Esophagus squamous epithelium (tissue), 5 donors: ENCODE results near the gene HOXC9. TPM values are rescaled to one million over a fixed set of nuclear protein-coding genes. Genes with fewer than 3 reads are reported as not detected.

Experiments
- DNase-seq: peaks from one replicate; lab custom pipeline; 2025; lab: John Stamatoyannopoulos, UW
- H3K27ac ChIP-seq, 4 donors: fragments of 200-600 bp; sonication (generic); one replicate each; pipeline ENCODE4 v1.5.1; 2016 to 2019; ENCODE audit warnings: mild to moderate bottlenecking in 1 of 4
- H3K27me3 ChIP-seq, 4 donors: fragments of 200-600 bp; sonication (generic); 1 replicate in 3 of 4; 2 replicates in 1 of 4; pipeline versions ENCODE4 v1.5.1 to v1.6.0; 2017 to 2021; ENCODE audit warnings: antibody characterized with exemption in 1 of 4
- H3K36me3 ChIP-seq, 3 donors: fragments of 200-600 bp; sonication (generic); one replicate each; pipeline ENCODE4 v1.5.1; 2016 to 2019
- H3K4me1 ChIP-seq, 3 donors: fragments of 200-600 bp; sonication (generic); one replicate each; pipeline ENCODE4 v1.5.1; 2017 to 2019
- H3K4me3 ChIP-seq, 4 donors: fragments of 200-600 bp; sonication (generic); 1 replicate in 3 of 4; 2 replicates in 1 of 4; pipeline ENCODE4 v1.5.1; 2016 to 2019; ENCODE audit warnings: mild to moderate bottlenecking in 2 of 4, moderate library complexity in 1 of 4
- H3K9me3 ChIP-seq, 3 donors: fragments of 200-600 bp; sonication (generic); one replicate each; pipeline ENCODE4 v1.5.1; 2016 to 2019
- POLR2A ChIP-seq, 4 donors: fragments of 450-650 bp; IDR thresholded peaks; one replicate each; pipeline ENCODE4 v1.6.1; 2017; ENCODE audit warnings: antibody characterized with exemption in 4 of 4, mild to moderate bottlenecking in 4 of 4, moderate library complexity in 3 of 4
- WGBS, 2 donors: methylation state at CpG; one replicate each; pipeline ENCODE4 v1.1.5; 2018; 5-methylcytosine and 5-hydroxymethylcytosine counted together
- intact Hi-C: fragments of 100-400 bp; cut with DNase I; formaldehyde crosslinking; loops from one replicate; pipeline ENCODE4 v1.15.0; 2022
- total RNA-seq, 4 donors: library from RNA; depleted of rRNA; stranded (reverse); fragments of >200 nt; gene quantifications; one replicate each; pipeline ENCODE4 v1.1.0, GENCODE V29; 2016
- TF ChIP-seq, protein P1 (sequence below), 6 experiments: fragments of 450-650 bp in 4 of 6; fragments of 200-600 bp in 2 of 6; sonication (generic) in 2 of 6; IDR thresholded peaks; one replicate each; pipeline ENCODE4 v1.5.1; 2016 to 2019; ENCODE audit warnings: antibody characterized with exemption in 6 of 6, mild to moderate bottlenecking in 4 of 6, moderate library complexity in 4 of 6
- donor health status: DM: yes; HTN: yes; CAD: no.

HOXC9 gene
- total RNA-seq, 4 donors from 2014 or later, result 1.5 TPM; not detected in 3

DNA sequence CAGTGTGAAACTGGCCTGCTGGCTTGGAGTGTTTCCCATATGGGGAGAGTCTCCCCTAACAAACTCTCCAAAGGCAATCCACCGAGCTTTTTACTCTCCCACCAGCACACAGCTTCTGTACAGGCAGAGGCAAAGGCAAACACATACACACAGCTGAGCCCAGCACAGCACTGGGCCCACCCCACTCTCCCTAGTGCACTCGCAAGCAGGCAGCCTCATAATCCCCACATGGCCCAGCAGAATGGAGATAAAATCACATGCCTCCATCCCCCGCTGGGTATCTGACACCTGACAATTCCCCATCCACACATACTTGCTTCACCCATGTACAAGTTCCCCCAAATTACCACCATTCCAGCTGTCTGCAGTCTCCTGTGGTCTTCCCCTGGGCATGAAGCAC is 41.8 kb upstream of the HOXC9 start:
- no peaks in the 10 kb centered on the region for H3K9me3 ChIP-seq
- H3K27ac ChIP-seq, result no peak overlapping the region
- H3K4me1 ChIP-seq, result peaks cover 5 to 43% (median 8%) of the 10 kb centered on the region in 3 donors
- peaks cover 35 to 100% (median 76%) of the 10 kb centered on the region in 4 donors for H3K27me3 ChIP-seq
- 26 to 28% methylated on average over 2 to 3 of the region's 3 CpGs for WGBS, 2 donors
- TF ChIP-seq, protein P1, sequence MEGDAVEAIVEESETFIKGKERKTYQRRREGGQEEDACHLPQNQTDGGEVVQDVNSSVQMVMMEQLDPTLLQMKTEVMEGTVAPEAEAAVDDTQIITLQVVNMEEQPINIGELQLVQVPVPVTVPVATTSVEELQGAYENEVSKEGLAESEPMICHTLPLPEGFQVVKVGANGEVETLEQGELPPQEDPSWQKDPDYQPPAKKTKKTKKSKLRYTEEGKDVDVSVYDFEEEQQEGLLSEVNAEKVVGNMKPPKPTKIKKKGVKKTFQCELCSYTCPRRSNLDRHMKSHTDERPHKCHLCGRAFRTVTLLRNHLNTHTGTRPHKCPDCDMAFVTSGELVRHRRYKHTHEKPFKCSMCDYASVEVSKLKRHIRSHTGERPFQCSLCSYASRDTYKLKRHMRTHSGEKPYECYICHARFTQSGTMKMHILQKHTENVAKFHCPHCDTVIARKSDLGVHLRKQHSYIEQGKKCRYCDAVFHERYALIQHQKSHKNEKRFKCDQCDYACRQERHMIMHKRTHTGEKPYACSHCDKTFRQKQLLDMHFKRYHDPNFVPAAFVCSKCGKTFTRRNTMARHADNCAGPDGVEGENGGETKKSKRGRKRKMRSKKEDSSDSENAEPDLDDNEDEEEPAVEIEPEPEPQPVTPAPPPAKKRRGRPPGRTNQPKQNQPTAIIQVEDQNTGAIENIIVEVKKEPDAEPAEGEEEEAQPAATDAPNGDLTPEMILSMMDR (IDR thresholded peaks at IDR 0.05), result no peak
- no peak overlapping the region for H3K4me3 ChIP-seq
- DNase-seq, result no peak
- intact Hi-C loops, result no loop called here
- no peaks in the 10 kb centered on the region for H3K36me3 ChIP-seq

DNA sequence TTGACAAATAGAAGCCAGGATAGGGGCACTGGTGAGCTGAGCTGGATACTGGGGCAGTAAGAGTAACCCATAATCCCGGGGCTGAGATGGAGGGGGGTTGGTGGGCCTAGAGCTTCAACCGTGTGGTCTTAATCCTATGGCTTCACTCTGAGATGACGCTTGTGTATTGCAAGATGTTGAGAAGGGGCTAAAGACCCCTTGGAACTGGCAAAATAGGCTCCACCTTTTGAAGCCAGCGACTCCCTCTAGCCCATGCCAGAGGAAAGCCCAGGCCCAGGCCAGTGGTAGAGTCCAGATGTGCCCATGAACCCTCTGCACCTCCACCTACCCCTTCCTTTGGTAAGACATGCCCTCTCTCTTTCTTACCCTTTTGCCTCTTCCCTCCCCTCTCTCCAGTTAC is 40.6 kb upstream of the HOXC9 start:
- H3K9me3 ChIP-seq, result no peaks in the 10 kb centered on the region
- no peak overlapping the region for H3K27ac ChIP-seq
- TF ChIP-seq, protein P1 (IDR thresholded peaks at IDR 0.05), result no peak
- TF ChIP-seq POLR2A (IDR thresholded peaks at IDR 0.05), result no peak
- H3K4me3 ChIP-seq, result no peak overlapping the region
- DNase-seq, result no peak
- no peaks in the 10 kb centered on the region for H3K36me3 ChIP-seq
- H3K4me1 ChIP-seq, result peaks cover 5 to 48% (median 6%) of the 10 kb centered on the region in 3 donors
- H3K27me3 ChIP-seq, result peaks cover 34 to 100% (median 78%) of the 10 kb centered on the region in 4 donors
- intact Hi-C loops, result no loop called here
- WGBS, 2 donors, result 10 to 16% methylated on average over 4 of the region's 4 CpGs

DNA sequence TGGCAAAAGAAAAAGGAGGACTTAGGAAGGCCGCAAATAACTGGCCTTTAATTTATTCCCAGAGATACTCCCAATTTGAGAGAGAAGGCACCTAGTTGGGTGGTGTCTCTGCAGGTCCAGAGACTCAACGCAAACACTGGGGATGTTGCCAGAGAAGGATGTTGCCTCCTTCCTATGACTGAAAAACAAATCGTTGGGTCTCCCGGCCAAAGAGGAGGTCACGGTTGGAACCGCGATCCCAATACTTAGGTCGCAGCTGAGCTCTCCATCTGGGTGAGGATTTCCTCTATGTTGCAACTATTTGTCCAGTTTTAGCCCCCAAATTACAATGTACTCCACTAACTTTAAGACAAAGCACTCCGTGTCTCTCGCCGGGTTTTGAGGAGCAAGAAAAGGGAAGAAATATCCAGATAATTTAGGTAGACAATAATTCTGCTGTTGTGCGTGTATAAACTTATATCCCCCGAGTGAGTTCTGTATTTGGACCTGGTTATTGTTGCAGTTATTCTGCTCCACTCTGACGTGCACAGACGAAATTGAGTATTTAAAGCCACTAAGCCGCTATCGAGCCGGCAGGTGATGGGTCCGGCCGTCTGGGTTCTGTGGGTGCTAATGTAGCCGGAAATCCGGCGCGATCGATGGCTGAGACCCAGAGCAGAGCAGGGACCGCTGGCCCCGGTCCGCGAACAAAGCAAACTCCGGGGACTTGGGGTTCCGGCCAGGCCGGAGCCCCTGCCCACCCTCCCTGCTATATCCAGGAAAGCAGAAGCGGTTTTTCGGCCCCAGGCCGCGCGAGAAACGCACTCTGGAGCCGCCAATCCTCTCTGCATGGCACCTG is 39.6 kb upstream of the HOXC9 start:
- Histone ChIP-seq H3K9me3 (no peaks in the 10 kb centered on the region), H3K36me3 (no peaks in the 10 kb centered on the region), H3K27ac (no peak overlapping the region), H3K27me3 (peaks cover 36 to 100% (median 79%) of the 10 kb centered on the region in 4 donors), H3K4me3 (no peak overlapping the region), H3K4me1 (peaks cover 4 to 46% (median 6%) of the 10 kb centered on the region in 3 donors)
- intact Hi-C loops, result no loop called here
- DNase-seq, result no peak
- WGBS, 2 donors, result 18 to 25% methylated on average over 13 to 15 of the region's 39 CpGs
- TF ChIP-seq POLR2A (IDR thresholded peaks at IDR 0.05), result no peak
- TF ChIP-seq, protein P1 (IDR thresholded peaks at IDR 0.05), result no peak

DNA sequence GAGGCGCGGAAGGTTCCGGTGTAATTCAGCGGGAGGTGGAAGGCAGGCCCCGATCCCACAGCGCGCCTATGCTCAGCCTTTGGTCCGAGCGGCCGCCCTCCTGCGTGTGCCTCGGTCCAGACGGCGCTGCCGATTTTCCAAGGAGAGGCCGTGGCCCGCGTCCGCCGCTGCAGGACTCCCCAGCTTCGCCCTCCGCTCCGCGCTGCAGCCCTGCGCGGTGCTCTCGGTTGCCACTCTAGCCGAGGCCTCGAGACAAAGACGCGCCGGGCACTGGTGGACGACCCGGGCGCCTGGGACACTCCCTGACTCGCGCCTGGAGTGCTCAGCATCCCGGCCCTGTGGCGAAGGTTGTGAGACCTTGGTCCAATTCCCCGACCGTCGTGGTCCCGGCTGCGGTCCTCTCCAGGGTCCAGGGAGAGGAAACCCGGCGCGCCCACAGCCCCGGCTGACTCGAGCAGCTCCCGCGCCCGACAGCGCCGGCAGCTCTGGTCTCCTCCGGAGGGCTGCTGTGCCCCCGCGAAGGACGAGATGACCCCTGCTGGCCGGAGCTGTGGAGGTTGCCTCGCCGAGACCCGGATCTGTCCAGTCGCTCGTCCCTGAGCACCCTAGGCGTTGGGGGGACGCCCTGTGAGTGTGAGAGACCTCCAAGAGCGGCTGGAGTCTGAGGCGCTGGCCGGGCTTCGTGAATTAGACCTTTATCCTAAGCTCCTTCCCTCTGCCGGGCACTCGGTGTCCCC is 38.8 kb upstream of the HOXC9 start:
- no peaks in the 10 kb centered on the region for H3K9me3 ChIP-seq
- intact Hi-C loops, result no loop called here
- H3K4me1 ChIP-seq, result peaks cover 0 to 48% (median 10%) of the 10 kb centered on the region in 3 donors
- WGBS, 2 donors, result 0% methylated on average over 2 of the region's 72 CpGs; no CpG with 5 or more reads in 1 of the 2 donors
- H3K27me3 ChIP-seq, result peaks cover 39 to 100% (median 78%) of the 10 kb centered on the region in 4 donors
- DNase-seq, result no peak
- no peak overlapping the region for H3K4me3 ChIP-seq
- TF ChIP-seq, protein P1 (IDR thresholded peaks at IDR 0.05), result no peak
- TF ChIP-seq POLR2A (IDR thresholded peaks at IDR 0.05), result no peak
- no peaks in the 10 kb centered on the region for H3K36me3 ChIP-seq
- no peak overlapping the region for H3K27ac ChIP-seq

DNA sequence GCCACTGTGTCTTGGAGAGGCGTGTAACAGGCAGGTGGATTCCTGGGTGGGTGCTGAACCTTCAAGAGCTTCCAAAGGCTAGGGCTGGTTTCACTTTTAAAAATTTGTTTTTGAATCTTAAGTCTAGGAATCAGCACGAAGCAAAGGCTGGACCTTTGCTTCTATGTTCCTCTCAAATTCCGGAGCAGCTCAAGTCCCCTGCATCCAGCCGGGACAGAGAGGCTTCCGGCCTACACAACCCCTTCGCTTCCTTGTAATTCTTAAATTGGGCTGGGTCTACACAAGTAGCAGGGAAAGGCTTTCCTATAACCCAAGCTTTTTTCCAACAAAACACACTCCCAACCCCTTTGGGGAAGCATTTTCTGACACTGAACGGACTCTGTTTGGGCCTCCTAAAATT is 37.0 kb upstream of the HOXC9 start:
- WGBS, 2 donors, result 32 to 42% methylated on average over 7 of the region's 7 CpGs
- intact Hi-C loops, result no loop called here
- Histone ChIP-seq H3K4me3 (no peak overlapping the region), H3K36me3 (no peaks in the 10 kb centered on the region), H3K9me3 (no peaks in the 10 kb centered on the region), H3K27me3 (peaks cover 39 to 100% (median 83%) of the 10 kb centered on the region in 4 donors), H3K4me1 (peaks cover 0 to 44% (median 15%) of the 10 kb centered on the region in 3 donors), H3K27ac (no peak overlapping the region)
- no peak for DNase-seq
- TF ChIP-seq POLR2A (IDR thresholded peaks at IDR 0.05), result no peak
- TF ChIP-seq, protein P1 (IDR thresholded peaks at IDR 0.05), result no peak
